Fibroblast of the conjunctiva (primary cell): ENCODE data around the gene RFX8.

ENCODE experiments used
- DNase-seq: peaks from one replicate; pipeline ENCODE4 v3.0.0-alpha.2; 2010; ENCODE audit warnings: low read depth

RFX8 gene

GRCh38 chr2:101349893-101350662 is 124.8 kb downstream of the RFX8 start:
- no peak for DNase-seq

- DNase-seq = no peak
Measured at GRCh38 chr2:101348883-101349282, 126.0 kb downstream of the RFX8 start.
